ENCODE measurements around the gene IFNAR2. TPM values are rescaled to one million over a fixed set of nuclear protein-coding genes. Genes with fewer than 3 reads are reported as not detected.
A peak's percentile ranks its signal among the peaks of the same experiment; 100 is the strongest.

IFNAR2 gene
- total RNA-seq, 1 donor from 2014 or later: 14.4 TPM

- DNase-seq (ENCODE audit: low spot score): no peak
Measured at GRCh38 chr21:33261635-33262034, 31.9 kb downstream of the IFNAR2 start.

GRCh38 chr21:33262921-33263320 is 33.2 kb downstream of the IFNAR2 start:
- intact Hi-C loops (cut with DNase I): no loop called here
- DNase-seq (ENCODE audit: low spot score): no peak

More at GRCh38 chr21:33261635-33262034, 31.9 kb downstream of the IFNAR2 start:
- intact Hi-C loops (cut with DNase I): no loop called here

- no peak for DNase-seq (ENCODE audit: low spot score)
- intact Hi-C loops (cut with DNase I): no loop called here
Measured at GRCh38 chr21:33264561-33264960, 34.8 kb downstream of the IFNAR2 start.

- intact Hi-C loops (cut with DNase I): loop anchor here (2.0 kb wide), 1 partner anchor 59 kb away; the partner anchor contains the start of gene IFNAR1
- peak; percentile 80 for DNase-seq (ENCODE audit: low spot score)
Measured at GRCh38 chr21:33265664-33266049, 35.9 kb downstream of the IFNAR2 start.

GRCh38 chr21:33266050-33266788 is 36.5 kb downstream of the IFNAR2 start, which contains the start of gene IL10RB:
Gene IL10RB, plus strand, starts transcription at chr21:33266367. Its CDS starts 99 bp downstream, at chr21:33266466.
- intact Hi-C loops (cut with DNase I): loop anchor here (2.0 kb wide), 1 partner anchor 59 kb away; the partner anchor contains the start of gene IFNAR1
- peak; percentile 94 for DNase-seq (ENCODE audit: low spot score)

DNA sequence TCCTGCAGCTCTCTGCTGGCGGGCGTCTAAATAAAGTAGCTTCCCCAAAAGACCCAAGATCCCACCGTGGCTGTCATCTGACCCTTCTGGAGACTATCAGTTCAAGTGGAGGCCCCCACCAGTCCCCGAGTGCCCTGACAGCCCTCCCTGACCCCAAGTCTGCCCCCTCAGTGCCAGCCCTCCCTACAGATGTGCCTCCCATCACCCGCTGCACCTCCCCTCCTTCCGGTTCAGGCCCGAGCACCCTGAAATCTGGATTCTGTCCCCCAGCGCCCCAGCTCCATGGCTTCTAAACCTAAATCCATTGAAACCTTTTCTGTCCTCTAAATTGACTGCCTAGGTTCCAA is 37.0 kb downstream of the IFNAR2 start:
- intact Hi-C loops (cut with DNase I): loop anchor here (2.0 kb wide), 1 partner anchor 58 kb away; the partner anchor contains the start of gene IFNAR1
- no peak for DNase-seq (ENCODE audit: low spot score)

- no peak for DNase-seq (ENCODE audit: low spot score)
- intact Hi-C loops (cut with DNase I): loop anchor here (2.0 kb wide), 1 partner anchor 58 kb away; the partner anchor contains the start of gene IFNAR1
Measured at GRCh38 chr21:33267250-33267649, 37.5 kb downstream of the IFNAR2 start.

GRCh38 chr21:33268393-33268736 is 38.6 kb downstream of the IFNAR2 start:
- intact Hi-C loops (cut with DNase I): no loop called here
- DNase-seq (ENCODE audit: low spot score): no peak

DNA sequence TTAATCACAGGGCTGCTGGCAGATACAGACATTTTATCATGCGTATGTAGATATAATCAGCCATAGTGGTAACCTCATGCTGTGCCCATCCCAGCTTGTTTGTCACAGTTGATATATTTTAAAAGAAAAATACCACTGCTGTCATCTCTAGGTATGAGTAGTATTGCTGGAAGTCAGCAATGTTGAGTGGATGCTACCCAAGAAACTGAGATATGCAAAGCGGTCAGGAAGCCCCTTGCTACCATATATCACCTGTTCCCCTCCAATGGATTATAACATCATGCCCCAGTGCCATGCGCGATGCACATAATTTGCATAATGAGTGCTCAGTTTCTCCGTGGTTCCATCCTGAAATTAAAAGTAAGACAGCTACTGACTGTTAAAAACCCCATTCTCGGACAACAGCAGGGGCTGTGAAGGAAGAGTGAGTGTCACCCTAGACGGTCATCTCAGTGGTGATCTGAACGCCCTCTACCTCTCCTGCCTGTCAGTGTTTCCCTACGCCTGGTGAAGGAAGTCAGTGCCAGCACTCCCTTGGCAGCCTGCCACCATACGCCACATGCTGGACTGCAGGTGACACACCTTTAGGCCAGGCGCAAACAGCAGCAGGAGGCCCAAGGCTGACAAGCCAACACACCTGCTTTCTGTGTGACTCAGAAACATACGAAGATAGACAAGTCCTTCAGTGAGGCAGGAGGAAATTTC is 39.2 kb downstream of the IFNAR2 start:
- intact Hi-C loops (cut with DNase I): no loop called here
- no peak for DNase-seq (ENCODE audit: low spot score)

DNA sequence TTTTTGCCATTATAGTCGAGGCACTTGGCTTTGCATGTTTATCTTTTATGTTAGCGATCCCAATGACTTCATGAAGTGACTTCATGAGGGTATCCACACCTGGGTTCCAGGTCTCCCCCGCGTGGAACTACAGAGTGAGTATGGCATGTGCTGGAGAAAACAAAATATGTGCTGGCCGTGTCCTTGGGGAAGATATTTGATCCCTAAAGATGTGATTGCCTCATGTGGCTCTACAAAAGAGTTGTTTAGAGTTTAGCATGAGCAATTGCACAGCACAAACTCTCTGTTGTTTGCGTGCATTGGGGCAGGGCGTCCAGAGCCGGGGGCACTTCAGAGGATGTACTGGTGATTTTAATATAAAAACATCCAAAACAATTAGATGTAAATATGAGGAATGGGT is 41.2 kb downstream of the IFNAR2 start:
- intact Hi-C loops (cut with DNase I): no loop called here
- DNase-seq (ENCODE audit: low spot score): no peak

GRCh38 chr21:33273044-33273443 is 43.3 kb downstream of the IFNAR2 start:
- intact Hi-C loops (cut with DNase I): no loop called here
- no peak for DNase-seq (ENCODE audit: low spot score)

DNA sequence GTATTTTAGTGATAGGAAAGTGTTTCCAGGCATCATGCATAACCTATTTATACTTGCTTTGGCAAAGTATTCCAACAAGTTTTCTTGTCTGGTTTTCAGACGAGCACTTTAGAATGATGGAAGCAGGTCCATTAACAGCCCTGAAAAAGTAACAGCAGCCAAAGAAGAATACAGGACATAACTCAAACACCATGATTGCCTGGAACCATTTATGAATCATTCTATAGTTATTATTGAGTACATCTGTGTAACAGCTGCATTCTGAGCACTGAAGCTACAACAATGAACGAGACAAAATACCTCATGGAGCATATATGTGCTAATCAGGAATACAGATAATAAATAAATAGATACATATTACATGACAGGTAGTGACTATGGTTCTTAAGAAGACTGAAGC is 49.0 kb downstream of the IFNAR2 start:
- intact Hi-C loops (cut with DNase I): no loop called here
- no peak for DNase-seq (ENCODE audit: low spot score)

DNA sequence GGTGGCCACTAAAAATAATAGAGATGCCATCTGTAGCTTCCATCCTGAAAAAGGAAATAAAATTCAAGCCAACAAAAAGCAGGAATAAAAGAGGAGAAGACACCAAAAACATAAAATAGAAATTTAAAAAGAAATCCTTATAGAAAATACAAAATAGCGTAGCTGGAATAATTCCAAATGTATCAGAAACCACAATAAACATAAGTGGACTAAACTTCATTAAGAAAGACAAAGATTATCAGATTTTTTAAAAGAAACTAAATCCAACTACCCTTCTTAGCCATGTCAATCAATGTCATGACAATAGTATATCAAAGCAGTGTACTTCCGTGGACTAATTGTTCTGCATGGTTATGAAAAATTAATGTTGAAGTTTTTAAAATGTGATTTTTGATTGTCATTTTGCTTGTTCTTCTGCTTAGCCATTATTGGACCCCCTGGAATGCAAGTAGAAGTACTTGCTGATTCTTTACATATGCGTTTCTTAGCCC is 49.6 kb downstream of the IFNAR2 start:
- intact Hi-C loops (cut with DNase I): no loop called here
- no peak for DNase-seq (ENCODE audit: low spot score)

Other genes starting within 250 kb of the IFNAR2 start
- not detected for gene OLIG2, start 204.0 kb upstream of the IFNAR2 start, total RNA-seq
- 0.32 TPM for gene OLIG1, start 159.8 kb upstream of the IFNAR2 start, total RNA-seq
- 7.2 TPM for gene IL10RB, start 36.4 kb downstream of the IFNAR2 start, total RNA-seq
- 29.5 TPM for gene IFNAR1, start 95.0 kb downstream of the IFNAR2 start, total RNA-seq
- 37.0 TPM for gene IFNGR2, start 173.5 kb downstream of the IFNAR2 start, total RNA-seq

Data from cardiac septum (tissue), 1 donor.